GM11168 (cell line): Measurements from ENCODE around the gene PISD.

Experiments
- in situ Hi-C: fragments of 300-500 bp; cut with MboI; formaldehyde crosslinking; loops from one replicate; pipeline ENCODE4 v1.12.0; 2022; ENCODE audit warnings: low sequenced_read_pairs; ENCODE audit not compliant: unreplicated experiment

The PISD gene

DNA sequence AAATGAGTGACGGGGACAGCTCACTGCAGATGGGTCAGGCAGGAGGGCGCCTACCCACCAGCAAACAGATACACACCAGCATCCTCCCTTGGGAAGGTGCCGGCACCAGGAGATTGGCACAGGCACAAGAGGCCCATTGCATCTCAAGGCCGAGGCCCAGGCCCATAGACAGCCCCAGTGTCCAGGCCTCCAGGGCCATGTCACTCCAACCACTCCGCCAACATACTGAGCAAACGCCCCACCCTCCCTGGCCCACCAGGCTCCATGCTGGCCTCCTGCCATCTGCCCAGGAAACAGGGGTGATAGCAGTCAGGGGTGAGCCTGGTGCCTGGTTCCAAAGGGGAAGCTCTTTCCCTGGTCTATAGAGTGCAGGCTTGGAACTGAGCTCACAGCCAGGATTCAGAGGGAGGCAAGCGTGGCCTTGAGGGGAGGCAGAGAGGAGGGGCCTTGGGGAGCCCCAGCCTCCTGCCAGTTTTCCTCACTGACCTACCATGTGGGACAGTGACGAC is 34.7 kb downstream of the PISD start:
- in situ Hi-C loops, result no loop called here

DNA sequence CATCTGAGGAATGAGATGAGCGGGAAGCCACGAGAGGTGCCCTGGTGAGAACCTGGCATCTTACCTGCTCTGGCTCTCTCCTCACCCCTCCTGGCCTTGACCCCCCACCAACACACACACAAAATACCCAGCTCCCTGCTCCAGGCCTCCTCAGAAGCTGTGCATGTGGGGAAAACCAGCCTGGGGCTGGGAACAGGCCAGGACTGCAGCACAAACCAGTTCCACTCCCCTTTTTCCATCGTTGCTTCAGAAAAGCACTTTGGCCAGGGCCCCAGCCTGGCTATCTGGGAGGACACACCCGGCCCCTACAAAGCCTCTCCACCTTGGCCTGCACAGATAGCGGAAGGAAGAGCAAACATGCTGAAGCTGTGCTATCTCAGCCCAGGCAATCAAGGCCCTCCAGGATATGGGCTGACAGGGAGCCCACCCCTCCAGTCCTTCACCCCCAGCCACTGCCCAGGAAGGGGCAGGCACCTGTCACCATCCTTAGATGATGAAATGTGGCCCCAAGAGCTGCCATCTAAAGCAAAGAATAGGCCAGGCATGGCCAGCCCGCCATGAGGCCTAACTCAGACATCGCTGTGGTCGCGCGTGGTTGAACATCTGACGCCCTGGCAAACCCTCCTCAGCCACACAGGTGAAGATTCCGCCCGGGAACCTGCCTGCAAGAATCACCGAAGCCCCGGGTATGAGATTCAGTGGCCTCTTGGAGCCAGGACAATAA is 35.4 kb downstream of the PISD start:
- in situ Hi-C loops, result no loop called here

DNA sequence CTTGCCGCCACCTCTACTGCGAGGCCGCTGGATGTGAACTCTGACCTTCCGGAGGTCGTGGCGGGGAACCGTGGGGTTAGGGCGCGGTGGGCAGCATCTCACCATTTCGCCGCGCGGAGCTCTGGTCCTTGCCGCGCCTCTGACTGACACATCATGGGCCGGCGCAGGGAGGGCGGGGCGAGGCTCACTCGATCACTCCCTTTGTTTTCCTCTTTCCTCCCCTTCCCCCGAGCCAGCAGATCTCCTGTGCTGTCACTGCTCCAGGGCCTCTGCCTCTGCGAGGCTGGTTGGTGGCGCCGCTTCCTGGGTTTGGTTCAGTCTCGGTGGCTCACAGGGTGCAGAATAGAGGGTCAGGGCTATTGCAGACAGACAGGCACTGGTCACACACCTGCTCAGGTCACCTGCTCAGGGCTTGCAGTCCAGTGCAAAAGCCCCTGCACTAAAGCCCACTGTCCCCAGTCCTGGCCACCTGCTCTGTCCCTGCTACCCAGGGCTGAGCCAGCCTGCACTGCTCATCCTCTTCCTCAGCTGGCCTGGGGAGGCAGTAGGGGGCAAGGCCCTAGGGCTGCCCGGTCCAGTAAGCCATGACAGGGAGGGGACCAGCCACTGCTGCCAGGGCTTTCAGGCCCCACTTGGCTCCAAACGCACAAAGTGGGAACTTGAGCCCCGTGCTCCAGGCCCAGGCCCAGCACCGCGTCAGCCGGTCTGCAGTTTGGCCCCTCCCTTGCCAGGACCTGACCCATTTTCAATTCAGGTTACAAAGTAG is 36.2 kb downstream of the PISD start:
- in situ Hi-C loops, result no loop called here

DNA sequence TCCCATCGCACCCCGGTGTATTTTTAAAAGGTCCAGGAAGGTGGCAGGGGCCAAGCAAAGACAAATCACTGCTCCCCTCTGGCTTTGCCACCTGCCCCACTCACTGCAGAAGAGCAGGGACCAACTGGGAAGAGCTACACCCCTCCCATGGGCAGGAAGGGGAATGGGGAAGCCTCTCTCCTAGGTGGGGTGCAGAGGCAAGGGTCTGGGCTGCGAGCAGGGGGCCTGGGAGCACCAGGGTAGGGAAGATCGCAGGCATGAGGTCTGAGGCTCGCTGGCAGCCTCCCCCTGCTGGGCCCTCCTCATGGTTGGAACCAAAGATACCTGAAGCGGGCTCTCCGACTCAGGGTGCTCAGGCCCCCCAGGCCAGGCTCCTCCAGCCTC is 36.8 kb downstream of the PISD start:
- in situ Hi-C loops, result no loop called here

DNA sequence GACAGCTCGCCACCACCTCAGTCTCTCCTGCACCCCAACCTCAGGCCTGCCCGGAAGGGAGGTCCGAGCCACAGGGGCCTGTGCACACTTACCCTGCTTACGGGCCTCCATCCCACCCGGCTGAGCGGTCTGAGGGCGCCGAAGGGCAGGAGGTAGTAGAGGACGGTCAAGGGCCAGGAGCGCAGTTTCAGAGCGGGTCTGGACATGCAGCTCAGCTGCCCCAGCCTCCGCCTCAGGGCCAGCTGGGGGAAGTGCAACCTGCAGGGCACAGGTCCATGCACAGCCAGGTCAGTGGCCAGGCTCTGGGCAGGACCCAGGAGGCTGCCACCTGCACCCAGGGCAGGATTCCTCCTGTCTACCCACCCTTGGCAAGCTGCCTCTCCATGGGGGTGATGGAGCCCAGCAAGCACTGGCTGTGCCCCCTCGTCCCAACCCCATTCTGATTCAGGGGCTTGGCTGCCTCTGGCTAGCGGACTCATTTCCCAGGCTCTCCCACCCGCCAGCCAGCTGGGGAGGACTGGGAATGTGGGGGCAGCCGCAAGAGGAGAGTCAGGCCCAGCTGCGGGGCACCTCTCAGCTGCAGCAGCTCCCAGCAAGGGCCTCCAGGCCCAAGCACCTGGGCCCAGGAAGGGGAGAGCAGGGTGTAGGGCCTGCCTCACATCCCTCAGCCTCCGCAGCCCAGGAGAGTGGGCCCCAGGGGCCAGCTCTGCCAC is 38.3 kb downstream of the PISD start:
- in situ Hi-C loops, result no loop called here

DNA sequence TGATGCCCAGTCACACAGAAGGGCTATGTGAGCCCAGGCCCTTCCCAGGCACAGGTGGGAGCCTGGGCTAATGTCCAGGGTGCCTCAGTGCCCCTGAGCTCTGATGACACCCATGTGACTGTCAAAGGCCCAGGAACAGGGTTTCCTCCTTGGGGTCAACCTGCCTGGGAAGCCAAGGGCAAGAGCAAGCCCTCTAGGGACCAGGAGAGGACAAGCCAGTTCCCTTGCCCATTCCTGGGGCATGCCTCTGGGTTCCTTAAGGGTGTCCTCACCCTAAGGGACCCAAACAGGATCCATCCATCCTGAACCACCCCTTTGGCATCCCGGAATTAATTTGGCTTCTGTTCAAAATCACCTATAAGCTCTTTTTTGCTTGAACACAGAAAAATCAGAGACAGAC is 39.0 kb downstream of the PISD start:
- in situ Hi-C loops, result no loop called here

DNA sequence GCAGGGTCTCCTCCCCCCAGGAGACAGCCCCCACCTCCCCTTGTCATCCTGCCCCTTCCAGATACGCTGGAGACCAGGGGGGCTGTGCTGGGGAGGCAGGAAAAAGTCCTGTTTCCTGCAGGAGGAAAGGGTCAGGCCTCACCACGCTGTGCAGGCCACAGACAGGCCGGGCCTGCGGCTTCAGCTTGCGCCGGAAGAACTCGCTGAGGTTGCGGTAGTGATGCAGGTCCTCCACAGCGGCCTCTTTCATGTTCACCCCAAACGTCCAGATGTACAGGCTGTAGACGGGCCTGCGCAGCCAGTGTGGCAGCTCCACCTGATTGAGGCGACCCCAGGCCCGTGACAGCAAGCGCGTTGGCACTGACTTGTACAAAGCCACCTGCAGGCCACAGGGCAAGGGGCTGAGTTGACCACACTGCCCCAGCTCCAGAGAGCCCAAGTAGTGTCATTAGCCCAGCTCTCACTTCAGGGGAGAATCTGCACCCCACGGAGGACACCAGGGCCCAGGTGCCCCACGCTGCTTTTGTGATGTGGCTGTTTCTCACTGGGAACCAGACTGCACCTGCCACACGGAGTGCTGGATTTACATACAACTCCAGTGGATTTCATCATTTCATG is 40.4 kb downstream of the PISD start:
- in situ Hi-C loops, result no loop called here

DNA sequence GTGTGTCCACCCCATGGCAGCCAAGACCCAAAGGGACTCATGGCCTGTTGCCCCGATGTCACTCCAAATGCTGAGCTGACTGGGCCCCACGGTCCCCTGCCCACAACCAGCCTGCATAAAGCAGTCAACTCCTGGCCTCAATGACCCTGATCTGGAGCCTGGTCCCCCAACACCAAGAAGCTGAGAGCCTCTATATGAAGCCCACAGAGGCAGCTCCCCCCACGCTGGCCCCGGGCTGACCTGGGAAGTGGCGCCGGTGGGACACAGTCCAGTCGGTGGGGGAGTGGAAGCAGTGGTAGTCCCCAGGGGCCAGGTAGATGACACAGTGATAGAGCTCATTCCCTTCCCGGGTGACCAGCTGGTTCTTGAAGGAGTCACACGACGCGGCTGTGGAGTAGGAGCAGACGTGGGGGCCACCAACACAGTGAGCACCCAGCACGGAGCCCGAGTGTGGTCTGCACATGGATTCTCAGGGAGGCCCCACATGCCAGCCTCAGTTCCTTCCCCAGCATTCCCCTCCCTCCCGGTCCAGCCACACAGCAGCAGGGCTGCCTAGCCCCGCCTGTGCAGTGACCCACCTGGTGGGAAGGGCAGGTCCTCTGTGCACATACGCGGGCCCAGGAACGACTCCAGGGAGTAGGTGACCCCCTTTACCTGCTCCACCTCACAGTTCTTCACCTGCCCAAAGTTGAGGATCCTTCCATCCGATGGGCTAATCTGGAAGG is 41.1 kb downstream of the PISD start:
- in situ Hi-C loops, result no loop called here

DNA sequence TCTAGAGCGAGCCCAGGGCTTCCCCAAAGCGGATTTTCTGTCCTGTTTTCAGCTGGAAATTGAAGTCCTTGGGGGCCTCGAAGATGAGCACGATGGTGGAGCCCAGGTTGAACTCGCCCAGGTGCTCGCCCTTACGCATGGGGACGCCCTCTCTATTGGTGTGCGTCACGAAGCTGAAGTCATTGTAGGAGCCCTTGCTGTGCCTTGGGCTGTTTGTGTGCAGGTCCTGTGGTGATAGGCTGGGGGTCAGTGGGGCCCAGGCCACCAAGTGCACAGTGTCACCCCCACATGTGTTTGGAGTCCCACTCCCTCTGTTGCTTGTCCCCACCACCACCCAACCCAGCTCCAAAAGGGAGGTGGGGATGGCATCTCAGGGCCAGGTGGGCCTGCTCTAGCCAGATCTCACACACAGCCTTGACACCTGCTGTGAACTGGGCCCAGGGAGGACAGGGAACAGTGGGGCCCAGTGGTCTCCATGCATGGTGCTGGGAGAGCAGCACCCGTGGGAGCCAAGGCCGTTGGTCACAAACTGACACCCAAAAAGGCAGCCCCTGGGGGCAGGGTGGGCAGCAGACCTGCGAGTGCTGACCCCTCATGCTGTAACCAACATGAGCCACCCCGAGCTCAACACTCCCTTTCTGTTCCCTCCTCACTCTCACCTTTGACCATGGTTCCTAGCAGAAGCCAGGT is 42.3 kb downstream of the PISD start:
- in situ Hi-C loops, result no loop called here

DNA sequence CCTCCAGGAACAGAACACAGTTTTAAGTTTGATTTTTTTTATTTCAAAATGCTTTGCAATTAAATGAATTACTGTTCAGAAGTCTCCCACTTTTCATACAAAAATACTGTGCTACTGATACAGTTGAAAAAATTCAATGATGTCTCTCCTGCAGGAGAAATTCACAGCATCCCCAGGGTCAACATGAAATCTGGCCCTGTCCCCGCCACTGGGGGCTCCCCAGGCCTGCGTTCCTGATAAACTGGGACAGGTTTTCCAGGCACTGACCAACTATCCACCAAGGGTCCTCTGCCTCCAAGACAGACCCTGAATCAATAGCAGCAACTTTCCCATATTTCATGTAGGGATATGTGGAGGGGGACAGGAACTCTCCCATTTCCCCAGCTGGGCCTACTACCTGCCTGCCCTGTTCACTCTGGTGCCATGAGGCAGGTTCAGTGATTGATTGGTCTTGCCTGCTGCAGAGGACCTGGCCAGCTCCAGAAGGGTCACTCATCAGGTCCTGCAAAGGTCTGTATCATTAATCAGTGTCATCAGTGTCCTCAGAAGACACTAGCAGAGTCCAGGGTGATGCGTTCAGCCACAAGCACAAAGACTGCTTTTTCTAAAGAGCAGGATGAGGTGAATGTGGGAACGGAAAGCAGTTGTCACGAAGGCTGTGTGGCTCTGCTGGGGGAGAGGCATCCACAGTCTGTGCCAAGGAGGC is 43.4 kb downstream of the PISD start:
- in situ Hi-C loops, result no loop called here

DNA sequence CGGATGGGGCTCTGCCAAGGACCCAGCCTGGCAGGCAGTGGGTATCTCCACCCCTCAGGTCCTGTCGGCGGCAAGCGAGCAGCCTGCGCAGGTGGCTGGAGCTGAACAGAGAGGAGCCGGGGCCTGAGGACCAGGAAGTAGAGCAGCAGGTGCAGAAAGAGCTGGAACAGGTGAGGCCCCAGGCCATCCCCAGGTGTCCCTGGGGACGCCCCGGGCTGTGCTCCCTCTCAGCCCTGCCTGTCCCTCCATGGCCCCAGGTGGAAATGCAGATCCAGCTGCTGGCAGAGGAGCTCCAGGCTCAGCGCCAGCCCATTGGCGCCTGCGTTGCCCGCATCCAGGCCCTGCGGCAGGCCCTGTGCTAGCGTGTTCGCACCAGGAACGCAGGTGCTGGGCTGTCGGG is 44.0 kb downstream of the PISD start:
- in situ Hi-C loops, result no loop called here

DNA sequence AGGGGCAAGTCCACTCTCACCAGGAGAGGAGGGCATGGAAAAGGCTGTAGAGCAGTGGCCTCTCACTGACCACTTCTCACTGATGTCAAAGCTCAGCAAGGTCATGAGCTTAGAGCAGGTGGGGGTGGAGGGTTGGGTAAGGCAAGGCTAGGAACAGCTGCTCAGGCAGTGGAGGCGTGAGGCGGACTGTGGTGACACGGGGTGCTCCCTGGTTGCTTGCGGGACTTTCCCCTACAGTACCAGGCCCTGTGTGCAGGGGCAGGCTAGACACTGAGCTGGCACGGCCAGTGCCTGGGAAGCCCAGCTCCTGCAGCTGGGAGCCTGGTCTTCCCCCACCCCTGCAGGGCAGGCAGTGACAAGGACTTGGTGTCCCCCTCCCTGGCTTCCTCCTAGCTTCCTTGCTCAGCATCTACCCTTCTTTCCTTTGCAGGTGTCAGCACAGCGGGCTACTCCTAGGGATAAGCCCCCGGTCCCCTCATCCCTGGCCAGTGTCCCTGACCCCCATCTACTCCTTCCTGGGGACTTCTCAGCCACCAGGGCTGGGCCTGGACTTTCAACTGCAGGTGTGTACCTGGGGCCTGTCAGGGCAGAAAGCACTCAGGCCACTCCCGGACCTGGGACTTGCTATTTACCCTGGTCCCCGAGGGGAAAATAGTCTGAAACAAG is 45.6 kb downstream of the PISD start:
- in situ Hi-C loops, result no loop called here

DNA sequence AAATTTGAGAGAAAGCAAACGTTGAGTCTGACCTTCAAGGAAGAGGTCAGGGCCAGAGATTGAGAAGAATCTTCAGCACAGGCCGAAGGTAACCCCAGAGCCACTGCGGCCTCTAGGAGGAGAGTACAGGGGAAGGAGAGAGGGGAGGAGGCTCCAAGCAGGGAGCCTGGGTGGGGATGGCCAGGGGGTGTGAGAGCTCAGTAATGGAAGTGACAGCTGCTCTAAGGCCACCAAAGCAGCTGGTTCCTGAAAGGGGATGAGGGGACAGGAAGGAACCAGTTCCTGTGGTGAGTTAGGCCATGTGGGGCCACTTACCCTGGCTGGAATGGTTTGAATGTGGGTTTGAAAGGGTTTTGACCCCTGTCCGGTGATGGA is 46.1 kb downstream of the PISD start:
- in situ Hi-C loops, result no loop called here

DNA sequence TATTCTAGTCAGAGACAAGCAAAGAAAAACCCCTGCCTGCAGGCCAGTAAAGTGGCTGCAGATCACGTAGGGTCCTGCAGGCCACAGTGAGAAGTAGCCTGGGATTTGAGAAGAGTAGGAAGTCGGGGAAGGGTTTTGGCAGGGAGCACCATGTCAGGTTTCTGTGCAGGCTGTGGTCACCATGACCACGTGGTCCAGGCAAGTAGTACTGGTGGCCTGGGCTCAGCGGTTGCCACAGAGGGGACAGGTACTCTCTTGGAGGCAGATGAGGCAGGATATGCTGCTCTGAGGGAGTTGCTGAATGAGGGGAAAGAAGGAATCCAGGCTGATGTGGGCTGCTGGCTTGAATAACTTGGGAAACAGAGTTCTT is 46.5 kb downstream of the PISD start:
- in situ Hi-C loops, result no loop called here

DNA sequence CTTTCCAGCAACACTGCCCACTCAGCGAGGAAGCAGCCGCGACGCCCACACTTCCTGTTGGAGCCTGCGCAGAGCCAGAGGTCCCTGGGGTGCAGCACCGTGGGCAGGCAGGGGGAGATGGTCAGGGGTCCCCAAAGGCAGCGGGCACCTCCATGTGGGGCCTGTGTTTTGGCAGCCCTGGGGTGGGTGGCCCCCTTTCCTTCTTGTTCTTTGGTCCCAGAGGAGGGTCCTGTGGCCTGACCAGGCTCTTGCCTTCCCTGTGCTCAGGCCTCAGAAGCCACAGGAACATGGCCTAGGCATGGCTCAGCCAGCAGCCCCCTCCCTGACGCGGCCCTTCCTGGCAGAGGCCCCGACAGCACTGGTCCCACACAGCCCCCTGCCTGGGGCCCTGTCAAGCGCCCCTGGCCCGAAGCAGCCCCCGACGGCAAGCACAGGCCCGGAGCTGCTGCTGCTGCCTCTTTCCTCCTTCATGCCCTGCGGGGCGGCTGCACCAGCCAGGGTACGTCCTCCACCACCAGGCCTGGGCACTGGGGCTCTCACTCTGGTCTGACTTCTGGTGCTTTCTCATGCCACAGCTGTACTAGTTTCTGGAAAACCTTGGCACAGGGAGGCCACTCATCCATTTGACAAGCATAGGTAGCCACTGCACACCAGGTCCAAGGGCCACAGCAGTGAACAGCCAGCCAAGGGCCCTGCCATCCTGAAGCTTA is 47.1 kb downstream of the PISD start:
- in situ Hi-C loops, result no loop called here

DNA sequence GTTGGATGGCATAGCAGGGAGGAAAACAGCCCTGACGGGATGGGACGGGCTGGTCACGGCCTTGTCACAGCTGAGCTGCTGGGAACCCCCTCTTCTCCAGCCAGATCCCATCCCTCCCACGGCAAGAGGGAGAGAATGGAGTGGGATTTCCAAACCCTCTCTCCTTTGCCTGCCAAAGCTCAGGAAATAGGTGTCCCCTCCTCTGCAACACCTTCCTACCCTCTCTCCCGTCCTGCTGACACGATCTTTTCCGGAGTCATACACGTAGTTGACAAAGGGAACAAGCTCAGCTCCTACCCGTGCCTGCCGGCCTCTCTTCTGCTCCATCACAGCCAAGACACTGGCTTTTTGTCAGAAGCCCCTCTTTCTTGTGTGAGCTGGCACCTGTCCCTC is 48.1 kb downstream of the PISD start:
- in situ Hi-C loops, result no loop called here

DNA sequence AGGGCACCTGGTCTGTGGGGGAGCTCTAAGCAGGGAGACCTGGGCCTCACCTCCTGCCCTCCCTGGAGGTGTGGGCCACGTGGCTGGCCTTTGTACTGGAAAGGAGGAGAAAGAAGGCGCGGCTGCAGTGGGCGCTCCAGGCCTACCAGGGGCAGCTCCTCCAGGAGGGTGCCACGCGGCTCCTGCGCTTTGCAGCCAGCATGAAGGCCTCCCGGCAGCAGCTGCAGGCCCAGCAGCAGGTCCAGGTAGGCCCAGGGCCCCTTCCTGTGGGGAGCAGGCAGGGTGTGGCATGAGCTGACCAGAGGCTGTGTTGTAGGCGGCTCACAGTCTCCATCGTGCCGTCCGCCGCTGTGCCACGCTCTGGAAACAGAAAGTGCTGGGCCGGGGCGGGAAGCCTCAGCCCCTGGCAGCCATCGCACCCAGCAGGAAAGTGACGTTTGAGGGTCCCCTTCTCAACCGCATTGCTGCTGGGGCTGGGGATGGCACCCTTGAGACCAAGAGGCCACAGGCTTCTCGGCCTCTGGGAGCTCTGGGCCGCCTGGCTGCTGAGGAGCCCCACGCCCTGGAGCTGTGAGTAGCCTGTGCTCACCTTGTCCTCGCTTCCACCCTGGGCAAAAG is 48.6 kb downstream of the PISD start:
- in situ Hi-C loops, result no loop called here

DNA sequence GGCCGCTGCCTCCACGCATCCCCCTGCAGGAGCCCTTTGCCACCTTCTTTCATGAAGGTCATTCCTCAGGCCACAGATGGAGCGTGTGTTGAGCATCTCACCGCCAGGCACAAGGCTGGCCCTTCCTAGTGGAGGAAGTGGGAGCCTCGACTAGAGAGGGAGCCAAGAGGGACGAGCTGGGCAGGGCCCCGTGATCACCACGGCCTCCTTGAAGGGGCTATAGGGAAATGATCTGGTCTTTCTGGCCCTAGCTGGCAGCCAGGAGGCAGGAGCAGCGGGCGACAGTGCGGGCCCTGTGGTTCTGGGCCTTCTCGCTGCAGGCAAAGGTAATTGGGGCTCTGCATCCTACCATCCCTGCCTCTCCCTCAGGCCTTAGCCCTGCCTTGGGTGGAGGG is 49.1 kb downstream of the PISD start:
- in situ Hi-C loops, result no loop called here
